ENCODE data around the gene EPAS1. TPM values are rescaled to one million over a fixed set of nuclear protein-coding genes. Genes with fewer than 3 reads are reported as not detected.

EPAS1 gene
- total RNA-seq, 1 donor from 2014 or later = 300 TPM

Other genes starting within 250 kb of the EPAS1 start
- gene TMEM247, start 182.2 kb downstream of the EPAS1 start, total RNA-seq = not detected
- gene RHOQ, start 245.1 kb downstream of the EPAS1 start, total RNA-seq = 124 TPM
- 10.1 TPM for gene ATP6V1E2, start 245.2 kb downstream of the EPAS1 start, total RNA-seq

All from ureter (tissue), 1 donor.